ENCODE results near the gene SLC16A10. TPM values are rescaled to one million over a fixed set of nuclear protein-coding genes. Genes with fewer than 3 reads are reported as not detected.

SLC16A10 gene
- total and polyA plus RNA-seq, 3 experiments from 2014 or later = 2.2 to 3.5 (median 3.3) TPM

DNA sequence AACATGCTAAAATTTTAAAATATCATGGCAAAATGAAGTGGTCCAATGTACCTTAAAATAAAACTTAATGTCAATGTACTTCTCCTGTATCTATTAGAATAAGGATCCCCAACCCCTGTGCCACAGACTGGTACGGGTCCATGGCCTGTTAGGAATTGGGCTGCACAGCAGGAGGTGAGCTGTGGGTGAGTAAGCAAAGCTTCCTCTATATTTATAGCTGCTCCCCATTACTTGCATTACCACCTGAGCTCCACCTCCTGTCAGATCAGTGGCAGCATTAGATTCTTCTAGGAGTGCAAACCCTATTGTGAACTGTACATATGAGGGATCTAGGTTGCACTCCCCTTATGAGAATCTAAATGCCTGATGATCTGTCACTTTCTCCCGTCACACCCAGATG is 86.0 kb downstream of the SLC16A10 start:
- CTCF ChIA-PET = no interaction called here
- no peak for DNase-seq
- peaks cover 2 to 10% of the 10 kb centered on the region in 2 donors for H3K27me3 Mint-ChIP-seq
- Histone ChIP-seq H3K4me1 (ENCODE audit: insufficient read depth, low read length) (peaks cover 8% of the 10 kb centered on the region), H3K9me3 (ENCODE audit: low read length) (no peaks in the 10 kb centered on the region), H3K27me3 (ENCODE audit: insufficient read depth, low read length, poor library complexity, severe bottlenecking) (no peaks in the 10 kb centered on the region), H3K27ac (ENCODE audit: low read depth, low read length) (no peak overlapping the region), H3K36me3 (ENCODE audit: insufficient read depth, low read length) (no peaks in the 10 kb centered on the region), H3K4me3 (ENCODE audit: low read length) (no peak overlapping the region)
- peaks cover 12 to 18% (median 17%) of the 10 kb centered on the region in 3 donors for H3K4me1 Mint-ChIP-seq
- POLR2A ChIA-PET = no interaction called here
- no peak overlapping the region for H3K4me3 Mint-ChIP-seq
- H3K36me3 Mint-ChIP-seq = no peaks in the 10 kb centered on the region
- H3K27ac Mint-ChIP-seq = no peak overlapping the region
- H3K9me3 Mint-ChIP-seq = no peaks in the 10 kb centered on the region

DNA sequence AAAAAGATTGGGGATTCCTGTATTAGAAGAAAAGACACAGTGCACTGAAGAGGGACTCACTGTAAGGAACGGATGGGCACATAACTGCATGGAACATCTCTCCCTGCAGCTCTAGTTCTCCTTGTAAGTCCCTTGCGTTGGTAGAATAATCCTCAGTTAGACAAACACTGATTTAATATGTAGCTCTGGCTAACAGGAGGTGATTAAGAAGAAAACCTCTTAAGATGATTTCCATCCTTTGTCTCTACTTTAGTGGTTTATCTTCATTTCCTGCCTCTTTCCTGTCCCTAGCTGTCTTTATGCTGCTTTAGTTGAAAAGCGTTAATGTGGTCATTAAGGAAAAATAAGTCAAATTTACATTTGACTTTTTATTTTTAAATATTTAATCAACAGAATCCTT is 86.6 kb downstream of the SLC16A10 start:
- Mint-ChIP-seq H3K36me3 (no peaks in the 10 kb centered on the region), H3K4me1 (peaks cover 12 to 18% (median 17%) of the 10 kb centered on the region in 3 donors), H3K4me3 (no peak overlapping the region), H3K27ac (no peak overlapping the region), H3K9me3 (no peaks in the 10 kb centered on the region), H3K27me3 (peaks cover 0 to 8% of the 10 kb centered on the region in 2 donors)
- Histone ChIP-seq H3K27me3 (ENCODE audit: insufficient read depth, low read length, poor library complexity, severe bottlenecking) (no peaks in the 10 kb centered on the region), H3K36me3 (ENCODE audit: insufficient read depth, low read length) (no peaks in the 10 kb centered on the region), H3K4me3 (ENCODE audit: low read length) (no peak overlapping the region), H3K4me1 (ENCODE audit: insufficient read depth, low read length) (peaks cover 8% of the 10 kb centered on the region), H3K27ac (ENCODE audit: low read depth, low read length) (no peak overlapping the region), H3K9me3 (ENCODE audit: low read length) (no peaks in the 10 kb centered on the region)
- no peak for DNase-seq
- ChIA-PET CTCF (no interaction called here), POLR2A (no interaction called here)

GRCh38 chr6:111175109-111175508 is 87.8 kb downstream of the SLC16A10 start:
- Mint-ChIP-seq H3K9me3 (no peaks in the 10 kb centered on the region), H3K4me1 (peaks cover 12 to 18% (median 17%) of the 10 kb centered on the region in 3 donors), H3K27me3 (peaks cover 0 to 6% of the 10 kb centered on the region in 2 donors), H3K36me3 (peaks cover 0 to 5% (median 0%) of the 10 kb centered on the region in 3 donors), H3K4me3 (no peak overlapping the region), H3K27ac (no peak overlapping the region)
- ChIA-PET CTCF (interaction anchor here (1.8 kb wide), 1 partner anchor 117 kb away, joined by 4 read pairs; no protein-coding TSS in a partner anchor), POLR2A (no interaction called here)
- no peak overlapping the region for H3K27ac ChIP-seq (ENCODE audit: low read depth, low read length)
- no peak for DNase-seq
- no peaks in the 10 kb centered on the region for H3K36me3 ChIP-seq (ENCODE audit: insufficient read depth, low read length)
- no peaks in the 10 kb centered on the region for H3K9me3 ChIP-seq (ENCODE audit: low read length)
- no peaks in the 10 kb centered on the region for H3K27me3 ChIP-seq (ENCODE audit: insufficient read depth, low read length, poor library complexity, severe bottlenecking)
- H3K4me3 ChIP-seq (ENCODE audit: low read length) = no peak overlapping the region
- peaks cover 8% of the 10 kb centered on the region for H3K4me1 ChIP-seq (ENCODE audit: insufficient read depth, low read length)

GRCh38 chr6:111176038-111176759 is 88.9 kb downstream of the SLC16A10 start:
- Mint-ChIP-seq H3K4me3 (no peak overlapping the region), H3K9me3 (no peaks in the 10 kb centered on the region), H3K36me3 (peaks cover 0 to 5% (median 0%) of the 10 kb centered on the region in 3 donors), H3K27ac (peak overlapping the region in 1 of 8 donors; percentile 16), H3K4me1 (peaks cover 12 to 18% (median 17%) of the 10 kb centered on the region in 3 donors), H3K27me3 (peaks cover 0 to 3% of the 10 kb centered on the region in 2 donors)
- Histone ChIP-seq H3K9me3 (ENCODE audit: low read length) (no peaks in the 10 kb centered on the region), H3K4me1 (ENCODE audit: insufficient read depth, low read length) (peaks cover 8% of the 10 kb centered on the region), H3K4me3 (ENCODE audit: low read length) (no peak overlapping the region), H3K27ac (ENCODE audit: low read depth, low read length) (no peak overlapping the region), H3K36me3 (ENCODE audit: insufficient read depth, low read length) (no peaks in the 10 kb centered on the region), H3K27me3 (ENCODE audit: insufficient read depth, low read length, poor library complexity, severe bottlenecking) (no peaks in the 10 kb centered on the region)
- POLR2A ChIA-PET = no interaction called here
- CTCF ChIA-PET = interaction anchor here (1.8 kb wide), 1 partner anchor 119 kb away, joined by 4 read pairs; no protein-coding TSS in a partner anchor
- DNase-seq = no peak

DNA sequence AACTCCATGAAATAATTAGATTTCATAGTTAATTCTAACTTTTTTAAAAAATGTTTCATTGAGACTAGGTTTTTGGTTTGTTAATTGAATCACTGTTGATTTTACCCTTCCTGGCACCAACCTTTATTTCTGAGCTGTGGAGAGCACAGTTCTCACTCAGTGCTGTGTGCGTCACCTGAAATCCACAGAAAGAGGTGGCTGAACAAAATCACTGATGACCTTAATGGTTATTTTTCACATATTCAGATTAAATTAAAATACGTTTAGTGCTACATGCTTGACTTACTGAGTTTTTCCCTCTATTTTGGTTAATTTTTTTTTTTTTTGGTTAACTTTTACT is 89.4 kb downstream of the SLC16A10 start:
- H3K27ac Mint-ChIP-seq = no peak overlapping the region
- H3K4me3 Mint-ChIP-seq = no peak overlapping the region
- no peaks in the 10 kb centered on the region for H3K9me3 Mint-ChIP-seq
- Histone ChIP-seq H3K4me3 (ENCODE audit: low read length) (no peak overlapping the region), H3K4me1 (ENCODE audit: insufficient read depth, low read length) (peaks cover 8% of the 10 kb centered on the region), H3K27me3 (ENCODE audit: insufficient read depth, low read length, poor library complexity, severe bottlenecking) (no peaks in the 10 kb centered on the region), H3K36me3 (ENCODE audit: insufficient read depth, low read length) (no peaks in the 10 kb centered on the region), H3K27ac (ENCODE audit: low read depth, low read length) (no peak overlapping the region), H3K9me3 (ENCODE audit: low read length) (no peaks in the 10 kb centered on the region)
- H3K36me3 Mint-ChIP-seq = peaks cover 0 to 5% (median 0%) of the 10 kb centered on the region in 3 donors
- H3K4me1 Mint-ChIP-seq = peaks cover 12 to 18% (median 17%) of the 10 kb centered on the region in 3 donors
- POLR2A ChIA-PET = no interaction called here
- no peak for DNase-seq
- peaks cover 0 to 3% of the 10 kb centered on the region in 2 donors for H3K27me3 Mint-ChIP-seq
- CTCF ChIA-PET = no interaction called here

- DNase-seq = no peak
- no peak overlapping the region for H3K27ac Mint-ChIP-seq
- no peaks in the 10 kb centered on the region for H3K36me3 ChIP-seq (ENCODE audit: insufficient read depth, low read length)
- H3K4me3 ChIP-seq (ENCODE audit: low read length) = no peak overlapping the region
- H3K9me3 ChIP-seq (ENCODE audit: low read length) = no peaks in the 10 kb centered on the region
- H3K4me1 Mint-ChIP-seq = peaks cover 12 to 18% (median 17%) of the 10 kb centered on the region in 3 donors
- H3K27me3 ChIP-seq (ENCODE audit: insufficient read depth, low read length, poor library complexity, severe bottlenecking) = no peaks in the 10 kb centered on the region
- H3K4me3 Mint-ChIP-seq = no peak overlapping the region
- peaks cover 0 to 5% (median 0%) of the 10 kb centered on the region in 3 donors for H3K36me3 Mint-ChIP-seq
- no peaks in the 10 kb centered on the region for H3K9me3 Mint-ChIP-seq
- H3K4me1 ChIP-seq (ENCODE audit: insufficient read depth, low read length) = peaks cover 8% of the 10 kb centered on the region
- POLR2A ChIA-PET = no interaction called here
- CTCF ChIA-PET = no interaction called here
- H3K27ac ChIP-seq (ENCODE audit: low read depth, low read length) = no peak overlapping the region
- H3K27me3 Mint-ChIP-seq = peaks cover 0 to 3% of the 10 kb centered on the region in 2 donors
Observed at GRCh38 chr6:111177131-111177530, 89.8 kb downstream of the SLC16A10 start.

DNA sequence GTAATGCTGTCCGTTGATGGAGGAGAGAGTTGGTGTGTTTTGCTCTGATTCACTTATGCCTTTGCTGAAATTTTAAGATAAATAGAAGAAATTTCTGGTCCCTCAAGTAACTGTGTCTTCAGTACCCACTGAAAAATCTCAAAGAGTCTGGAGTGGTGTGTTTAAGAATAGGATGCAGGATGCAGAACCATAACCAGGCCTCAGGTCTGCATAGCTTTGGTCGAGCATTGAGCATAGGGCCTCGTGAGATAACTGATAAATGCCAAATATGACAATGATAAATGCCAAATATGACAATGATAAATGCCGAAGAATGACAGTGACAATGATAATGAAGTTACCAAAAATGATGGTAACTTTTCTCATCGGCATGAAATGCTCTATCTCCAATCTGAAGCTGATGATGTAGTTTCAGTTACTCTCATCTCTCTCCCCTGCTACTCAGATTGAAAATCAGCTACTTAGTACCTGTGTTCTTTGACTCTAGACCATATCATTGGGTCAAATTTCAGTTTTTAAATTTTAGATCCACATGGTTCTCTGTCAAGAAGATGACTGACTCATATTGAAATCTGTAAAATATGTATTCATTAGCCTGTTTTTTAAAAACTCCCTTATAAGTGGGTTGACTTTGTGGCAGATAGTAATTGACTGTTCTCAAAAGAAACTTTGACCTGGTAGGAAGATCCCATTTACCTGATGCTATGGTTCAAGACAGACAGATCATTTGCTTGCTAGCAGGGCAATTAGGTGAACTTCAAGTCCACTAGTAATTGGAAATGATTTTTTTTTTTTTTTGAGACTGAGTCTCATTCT is 96.6 kb downstream of the SLC16A10 start:
- Histone ChIP-seq H3K36me3 (ENCODE audit: insufficient read depth, low read length) (no peaks in the 10 kb centered on the region), H3K9me3 (ENCODE audit: low read length) (no peaks in the 10 kb centered on the region), H3K4me3 (ENCODE audit: low read length) (no peak overlapping the region), H3K4me1 (ENCODE audit: insufficient read depth, low read length) (no peaks in the 10 kb centered on the region), H3K27ac (ENCODE audit: low read depth, low read length) (no peak overlapping the region), H3K27me3 (ENCODE audit: insufficient read depth, low read length, poor library complexity, severe bottlenecking) (no peaks in the 10 kb centered on the region)
- H3K36me3 Mint-ChIP-seq = peaks cover 0 to 5% (median 0%) of the 10 kb centered on the region in 3 donors
- ChIA-PET POLR2A (no interaction called here), CTCF (no interaction called here)
- no peak overlapping the region for H3K27ac Mint-ChIP-seq
- H3K4me1 Mint-ChIP-seq = no peaks in the 10 kb centered on the region
- H3K4me3 Mint-ChIP-seq = no peak overlapping the region
- peaks cover 0 to 1% of the 10 kb centered on the region in 2 donors for H3K27me3 Mint-ChIP-seq
- DNase-seq = no peak
- no peaks in the 10 kb centered on the region for H3K9me3 Mint-ChIP-seq

- Histone ChIP-seq H3K36me3 (ENCODE audit: insufficient read depth, low read length) (no peaks in the 10 kb centered on the region), H3K4me3 (ENCODE audit: low read length) (no peak overlapping the region), H3K27me3 (ENCODE audit: insufficient read depth, low read length, poor library complexity, severe bottlenecking) (no peaks in the 10 kb centered on the region), H3K4me1 (ENCODE audit: insufficient read depth, low read length) (no peaks in the 10 kb centered on the region), H3K9me3 (ENCODE audit: low read length) (no peaks in the 10 kb centered on the region), H3K27ac (ENCODE audit: low read depth, low read length) (no peak overlapping the region)
- ChIA-PET CTCF (interaction anchor here (1.2 kb wide), 1 partner anchor 25 kb away, joined by 4 read pairs; no protein-coding TSS in a partner anchor), POLR2A (no interaction called here)
- Mint-ChIP-seq H3K27me3 (peaks cover 0 to 1% of the 10 kb centered on the region in 2 donors), H3K9me3 (no peaks in the 10 kb centered on the region), H3K27ac (no peak overlapping the region), H3K4me1 (no peaks in the 10 kb centered on the region), H3K4me3 (no peak overlapping the region), H3K36me3 (no peaks in the 10 kb centered on the region)
- no peak for DNase-seq
Observed at GRCh38 chr6:111184827-111185532, 97.7 kb downstream of the SLC16A10 start.

Data from CD8-positive, alpha-beta memory T cell (primary cell).